ENCODE results near the gene C1orf87.

Gene C1orf87

DNA sequence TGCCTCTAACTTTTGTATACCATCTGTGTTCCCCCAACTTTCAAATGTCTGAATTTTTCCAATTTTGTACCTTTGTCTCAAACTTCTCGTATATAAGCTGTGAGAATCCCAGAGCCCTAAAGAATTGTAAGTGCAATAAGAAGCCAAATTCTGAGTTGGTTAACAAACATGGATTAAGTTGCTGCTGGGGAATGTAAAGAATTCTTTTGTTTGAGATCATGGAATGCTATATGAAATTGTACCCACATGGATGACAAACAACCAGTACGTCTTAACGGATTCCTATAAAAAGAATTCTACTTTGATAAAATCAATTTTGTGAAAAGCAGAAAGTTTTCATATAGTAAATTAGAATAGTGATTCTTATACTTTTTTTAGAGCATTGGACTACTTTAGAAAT lies 74.6 kb downstream of the C1orf87 start:
- Histone ChIP-seq H3K9me3 (no peaks in the 10 kb centered on the region), H3K4me3 (ENCODE audit: low read depth, low read length) (no peak overlapping the region), H3K4me1 (no peaks in the 10 kb centered on the region), H3K36me3 (no peaks in the 10 kb centered on the region), H3K27me3 (no peaks in the 10 kb centered on the region)
- TF ChIP-seq, protein P1, sequence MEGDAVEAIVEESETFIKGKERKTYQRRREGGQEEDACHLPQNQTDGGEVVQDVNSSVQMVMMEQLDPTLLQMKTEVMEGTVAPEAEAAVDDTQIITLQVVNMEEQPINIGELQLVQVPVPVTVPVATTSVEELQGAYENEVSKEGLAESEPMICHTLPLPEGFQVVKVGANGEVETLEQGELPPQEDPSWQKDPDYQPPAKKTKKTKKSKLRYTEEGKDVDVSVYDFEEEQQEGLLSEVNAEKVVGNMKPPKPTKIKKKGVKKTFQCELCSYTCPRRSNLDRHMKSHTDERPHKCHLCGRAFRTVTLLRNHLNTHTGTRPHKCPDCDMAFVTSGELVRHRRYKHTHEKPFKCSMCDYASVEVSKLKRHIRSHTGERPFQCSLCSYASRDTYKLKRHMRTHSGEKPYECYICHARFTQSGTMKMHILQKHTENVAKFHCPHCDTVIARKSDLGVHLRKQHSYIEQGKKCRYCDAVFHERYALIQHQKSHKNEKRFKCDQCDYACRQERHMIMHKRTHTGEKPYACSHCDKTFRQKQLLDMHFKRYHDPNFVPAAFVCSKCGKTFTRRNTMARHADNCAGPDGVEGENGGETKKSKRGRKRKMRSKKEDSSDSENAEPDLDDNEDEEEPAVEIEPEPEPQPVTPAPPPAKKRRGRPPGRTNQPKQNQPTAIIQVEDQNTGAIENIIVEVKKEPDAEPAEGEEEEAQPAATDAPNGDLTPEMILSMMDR (IDR thresholded peaks at IDR 0.05; ENCODE audit: low read depth, low read length) = no peak
- no peak for DNase-seq

DNA sequence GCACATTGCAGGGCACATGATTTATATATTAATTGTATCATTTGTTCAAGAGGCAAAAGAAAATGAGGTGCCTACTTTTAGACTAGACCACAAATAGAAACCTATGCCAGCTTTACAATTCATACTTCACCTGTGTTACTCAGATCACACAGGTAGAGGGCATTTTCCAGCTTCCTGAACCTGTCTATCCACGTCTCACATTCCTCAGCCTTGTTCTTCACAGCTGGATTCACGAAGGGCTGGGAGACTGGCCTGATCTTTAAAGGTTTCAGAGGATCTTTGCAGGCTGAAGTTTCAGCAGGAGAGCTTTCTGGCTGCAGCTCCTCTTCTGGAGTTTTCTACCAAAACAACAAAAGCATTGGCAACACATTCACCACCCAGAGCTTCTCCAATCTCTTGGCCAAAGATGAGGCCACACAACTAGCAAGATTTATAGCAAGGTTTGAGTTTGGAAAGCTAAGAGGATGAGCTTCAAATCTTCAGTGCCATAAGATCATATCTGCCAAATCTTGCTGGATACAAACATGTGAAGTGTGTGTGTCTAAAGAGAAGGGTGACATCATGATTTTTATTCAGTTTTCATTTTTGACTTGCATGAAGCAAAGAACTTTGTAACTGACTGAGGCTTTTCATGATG lies 76.0 kb downstream of the C1orf87 start:
- no peaks in the 10 kb centered on the region for H3K4me1 ChIP-seq
- no peaks in the 10 kb centered on the region for H3K9me3 ChIP-seq
- H3K4me3 ChIP-seq (ENCODE audit: low read depth, low read length) = no peak overlapping the region
- no peak for DNase-seq
- H3K36me3 ChIP-seq = no peaks in the 10 kb centered on the region
- H3K27me3 ChIP-seq = no peaks in the 10 kb centered on the region
- TF ChIP-seq, protein P1 (IDR thresholded peaks at IDR 0.05; ENCODE audit: low read depth, low read length) = no peak

DNA sequence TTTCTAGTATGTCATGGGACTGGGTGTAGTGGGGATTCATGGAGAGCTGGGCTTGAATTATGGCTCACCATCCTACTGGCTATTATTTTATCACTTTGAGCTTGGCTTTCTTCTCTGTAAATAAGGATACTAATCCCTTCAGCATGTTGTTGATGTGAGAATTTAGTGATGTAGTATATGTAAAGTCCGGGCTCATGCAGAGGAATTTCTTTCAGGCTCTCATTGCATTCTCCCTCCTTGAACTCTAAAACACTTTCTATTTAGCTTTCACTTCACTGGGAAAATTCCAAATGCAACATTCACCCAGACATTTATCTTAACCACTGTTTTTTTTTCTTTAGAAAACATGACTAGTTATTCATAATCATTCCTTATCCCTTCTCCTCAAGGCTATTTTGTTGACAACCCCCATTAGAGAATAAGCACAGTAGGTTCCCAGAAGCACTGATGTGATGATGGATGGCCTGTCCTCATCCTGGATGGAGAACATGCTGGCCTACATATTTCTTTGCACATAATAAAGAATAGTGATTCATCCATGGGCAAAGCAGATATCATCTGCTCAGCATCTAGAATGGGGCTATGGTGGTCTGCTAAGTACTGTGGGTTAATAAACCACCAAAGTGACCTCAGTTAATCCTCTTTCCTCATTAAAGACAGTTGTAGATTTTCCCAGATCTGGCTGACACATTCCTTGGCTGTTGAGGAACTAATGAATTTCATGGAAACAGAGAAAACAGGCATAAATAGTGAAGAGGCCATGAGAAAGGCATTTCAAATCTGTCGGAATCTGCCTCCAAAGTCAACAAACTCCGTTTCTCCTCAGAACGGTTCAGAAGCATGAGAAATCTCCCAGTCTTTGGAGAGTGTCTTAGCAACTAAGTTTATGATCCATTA lies 79.0 kb downstream of the C1orf87 start:
- no peak for DNase-seq
- TF ChIP-seq, protein P1 (IDR thresholded peaks at IDR 0.05; ENCODE audit: low read depth, low read length) = no peak
- Histone ChIP-seq H3K4me3 (ENCODE audit: low read depth, low read length) (no peak overlapping the region), H3K4me1 (no peaks in the 10 kb centered on the region), H3K9me3 (no peaks in the 10 kb centered on the region), H3K36me3 (no peaks in the 10 kb centered on the region), H3K27me3 (no peaks in the 10 kb centered on the region)

DNA sequence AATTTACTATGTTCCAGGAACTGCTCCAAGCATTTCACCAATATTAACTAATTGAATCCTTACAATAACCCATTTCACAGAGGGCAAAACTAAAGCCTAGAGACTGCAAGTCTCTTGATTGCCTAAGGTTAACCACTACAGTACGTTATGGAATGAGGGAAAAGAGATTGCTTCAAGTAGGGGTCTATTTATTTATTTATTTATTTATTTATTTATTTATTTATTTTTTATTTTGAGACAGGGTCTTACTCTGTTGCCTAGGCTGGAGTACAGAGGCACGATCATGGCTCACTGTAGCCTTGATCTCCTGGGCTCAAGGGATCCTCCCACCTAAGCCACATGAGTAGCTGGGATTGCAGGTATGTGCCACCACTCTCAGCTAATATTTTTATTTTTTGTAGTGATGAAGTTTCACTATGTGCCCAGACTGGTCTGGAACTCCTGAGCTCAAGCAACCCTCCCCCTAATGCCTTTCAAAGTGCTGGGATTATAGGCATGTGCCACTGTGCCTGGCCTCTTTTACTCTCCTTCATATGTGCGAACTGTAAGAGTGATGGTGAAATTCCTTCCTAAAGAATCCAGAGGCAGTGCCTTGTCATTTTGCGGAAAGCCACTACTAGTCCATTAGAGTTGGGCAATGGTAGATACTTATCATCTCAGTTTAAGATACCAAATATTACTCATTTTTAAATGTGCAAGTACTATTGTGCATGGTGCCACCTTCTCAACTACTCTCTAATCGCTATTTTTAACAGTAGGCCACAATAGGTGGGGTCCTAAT lies 81.3 kb downstream of the C1orf87 start:
- Histone ChIP-seq H3K27me3 (no peaks in the 10 kb centered on the region), H3K4me1 (no peaks in the 10 kb centered on the region), H3K36me3 (no peaks in the 10 kb centered on the region), H3K4me3 (ENCODE audit: low read depth, low read length) (no peak overlapping the region), H3K9me3 (no peaks in the 10 kb centered on the region)
- TF ChIP-seq, protein P1 (IDR thresholded peaks at IDR 0.05; ENCODE audit: low read depth, low read length) = no peak
- no peak for DNase-seq

DNA sequence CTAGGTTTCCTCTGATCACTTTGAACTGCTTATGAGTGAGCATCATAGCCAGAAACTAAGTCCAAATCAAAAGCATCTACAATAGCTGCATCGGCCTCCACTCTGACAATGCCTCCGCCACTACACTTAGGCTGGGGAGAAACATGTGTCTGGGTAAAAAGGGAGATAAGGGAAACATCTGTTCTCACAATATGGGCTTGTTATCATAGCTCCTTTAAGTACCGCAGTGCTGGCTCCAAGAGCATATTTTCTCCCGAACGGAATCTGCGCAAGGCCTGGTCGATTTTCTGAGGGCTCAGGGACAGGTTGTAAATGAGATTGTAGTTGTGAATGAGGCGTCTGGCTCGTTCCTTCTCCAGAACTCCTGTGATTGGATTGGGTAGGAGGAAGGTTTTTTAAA lies 83.1 kb downstream of the C1orf87 start:
- H3K4me1 ChIP-seq = no peaks in the 10 kb centered on the region
- H3K4me3 ChIP-seq (ENCODE audit: low read depth, low read length) = no peak overlapping the region
- TF ChIP-seq, protein P1 (IDR thresholded peaks at IDR 0.05; ENCODE audit: low read depth, low read length) = no peak
- peak; percentile 31 for DNase-seq
- H3K27me3 ChIP-seq = no peaks in the 10 kb centered on the region
- H3K36me3 ChIP-seq = no peaks in the 10 kb centered on the region
- no peaks in the 10 kb centered on the region for H3K9me3 ChIP-seq
